HL-60 (cell line): Measurements from ENCODE around the gene SLC36A1.
"Not testable (repeated sequence)": the region's sequence is repeated elsewhere in the genome, so short reads cannot be mapped to it uniquely, and the experiment has no call there.

ENCODE experiments used
- DNase-seq, 2 experiments: peaks; one replicate each; pipeline ENCODE4 v3.0.0-alpha.2; 2010 to 2020; ENCODE audit warnings: low read depth in 1 of 2, low spot score in 1 of 2
- H3K27ac ChIP-seq: fragments of 250-450 bp; sonication (Bioruptor Pico); replicated peaks from 2 replicates; pipeline ENCODE4 v1.5.1; 2020; ENCODE audit warnings: mild to moderate bottlenecking, moderate library complexity
- H3K27me3 ChIP-seq: fragments of 250-450 bp; sonication (Bioruptor Pico); 2 replicates; pipeline ENCODE4 v1.5.1; 2021; ENCODE audit warnings: mild to moderate bottlenecking, moderate library complexity; ENCODE audit not compliant: insufficient read depth, poor library complexity, severe bottlenecking
- H3K4me3 ChIP-seq: replicated peaks from 2 replicates; pipeline ENCODE4 v1.5.1; 2011; ENCODE audit warnings: mild to moderate bottlenecking, control low read depth, low read length; ENCODE audit not compliant: insufficient read depth
- CTCF ChIP-seq: IDR thresholded peaks from one replicate; pipeline ENCODE4 v1.5.1; 2011; ENCODE audit warnings: low read length, control low read depth, inconsistent platforms; ENCODE audit not compliant: insufficient read depth
- GABPA ChIP-seq: IDR thresholded peaks from 2 replicates; pipeline ENCODE4 v1.6.1; 2012; ENCODE audit warnings: low read depth
- POLR2AphosphoS5 ChIP-seq: IDR thresholded peaks from 2 replicates; pipeline ENCODE4 v1.6.1; 2012; ENCODE audit warnings: low read depth
- REST ChIP-seq: IDR thresholded peaks from 2 replicates; pipeline ENCODE4 v1.6.1; 2012; ENCODE audit warnings: low read depth; ENCODE audit not compliant: insufficient replicate concordance
- SPI1 ChIP-seq: IDR thresholded peaks from 2 replicates; pipeline ENCODE4 v1.6.1; 2012; ENCODE audit warnings: low read depth, mild to moderate bottlenecking, borderline replicate concordance

The SLC36A1 gene

GRCh38 chr5:151420127-151420526 is 27.3 kb upstream of the SLC36A1 start:
- H3K27me3 ChIP-seq: no peaks in the 10 kb centered on the region
- no peak for DNase-seq
- H3K4me3 ChIP-seq: no peak overlapping the region
- TF ChIP-seq CTCF (no peak), POLR2AphosphoS5 (no peak), REST (no peak), SPI1 (no peak), GABPA (no peak)
- no peak overlapping the region for H3K27ac ChIP-seq

- no peaks in the 10 kb centered on the region for H3K27me3 ChIP-seq
- H3K4me3 ChIP-seq: no peak overlapping the region
- TF ChIP-seq SPI1 (no peak), REST (no peak), GABPA (no peak), CTCF (no peak), POLR2AphosphoS5 (no peak)
- no peak overlapping the region for H3K27ac ChIP-seq
- no peak for DNase-seq
Measured at GRCh38 chr5:151424892-151425523, 22.4 kb upstream of the SLC36A1 start.

- not testable (repeated sequence) for H3K27ac ChIP-seq, H3K4me3 ChIP-seq, H3K27me3 ChIP-seq, DNase-seq
Measured at GRCh38 chr5:151426347-151426746, 21.1 kb upstream of the SLC36A1 start.

- no peak overlapping the region for H3K27ac ChIP-seq
- DNase-seq: no peak
- TF ChIP-seq SPI1 (no peak), GABPA (no peak), POLR2AphosphoS5 (no peak), CTCF (no peak), REST (no peak)
- H3K27me3 ChIP-seq: no peaks in the 10 kb centered on the region
- no peak overlapping the region for H3K4me3 ChIP-seq
Measured at GRCh38 chr5:151427258-151427657, 20.1 kb upstream of the SLC36A1 start.
